SU-DHL-6 (cell line): ENCODE data around the gene ETFBKMT.

Experiments
- CTCF ChIP-seq: fragments of 200-600 bp; sonication (generic); IDR thresholded peaks from one replicate; pipeline ENCODE4 v1.5.1; 2017; ENCODE audit warnings: antibody characterized with exemption, mild to moderate bottlenecking, low read length, moderate library complexity; ENCODE audit not compliant: insufficient read depth, poor library complexity, severe bottlenecking
- EZH2phosphoT487 ChIP-seq: fragments of 200-600 bp; sonication (generic), shearing (Covaris generic); conservative IDR thresholded peaks from 2 replicates; pipeline ENCODE4 v1.6.1; 2018; ENCODE audit warnings: mild to moderate bottlenecking, antibody characterized with exemption, low read length, moderate library complexity, mixed read lengths

DNA sequence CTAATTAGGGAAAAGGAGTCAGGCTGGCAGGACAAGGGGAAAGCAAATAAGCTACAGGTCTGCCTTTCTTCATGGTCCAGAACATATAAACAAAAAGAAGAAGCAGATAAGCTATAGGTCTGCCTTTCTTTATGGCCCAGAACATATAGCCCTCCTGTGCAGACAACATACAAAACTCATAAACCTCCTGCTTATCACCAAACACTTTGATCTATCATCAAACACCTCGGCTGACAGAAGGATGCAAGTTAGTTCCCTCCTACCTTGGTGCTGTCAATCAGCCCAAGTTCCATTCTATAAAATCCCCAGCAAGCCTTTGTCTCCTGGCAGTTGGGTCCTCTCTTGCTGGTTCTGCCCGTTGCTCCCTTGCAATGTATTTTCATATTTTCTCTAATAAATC is 46.1 kb downstream of the ETFBKMT start:
- TF ChIP-seq CTCF (no peak), EZH2phosphoT487 (no peak)
